NCI-H82 treated with DMSO at 0.1 percent for 48 hours (cell line): ENCODE data around the gene SCGB2B2.
"Not testable (repeated sequence)": the region's sequence is repeated elsewhere in the genome, so short reads cannot be mapped to it uniquely, and the experiment has no call there.

Source experiments
- DNase-seq: peaks from one replicate; lab custom pipeline; 2025; ENCODE audit not compliant: unreplicated experiment; lab: John Stamatoyannopoulos, UW

SCGB2B2 gene

DNA sequence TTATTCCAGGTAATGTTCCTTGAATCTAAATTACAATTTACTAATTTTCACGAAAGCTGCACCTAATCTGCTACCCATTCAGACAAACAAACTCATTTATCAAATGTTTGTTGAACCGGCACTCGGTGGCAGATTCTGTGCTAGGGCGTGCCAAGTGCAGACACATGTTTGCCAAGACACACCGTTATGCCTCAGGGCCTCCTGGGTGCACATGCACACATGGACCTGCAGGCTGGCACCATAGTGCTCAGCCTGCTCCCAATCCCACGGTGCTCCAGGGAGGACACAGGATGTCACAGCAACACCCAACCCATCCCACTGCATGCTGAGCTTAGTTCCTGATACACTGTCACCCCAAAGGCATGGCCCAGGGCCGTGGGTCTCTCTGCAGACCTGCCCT is 7.7 kb downstream of the SCGB2B2 start:
- DNase-seq = no peak

DNA sequence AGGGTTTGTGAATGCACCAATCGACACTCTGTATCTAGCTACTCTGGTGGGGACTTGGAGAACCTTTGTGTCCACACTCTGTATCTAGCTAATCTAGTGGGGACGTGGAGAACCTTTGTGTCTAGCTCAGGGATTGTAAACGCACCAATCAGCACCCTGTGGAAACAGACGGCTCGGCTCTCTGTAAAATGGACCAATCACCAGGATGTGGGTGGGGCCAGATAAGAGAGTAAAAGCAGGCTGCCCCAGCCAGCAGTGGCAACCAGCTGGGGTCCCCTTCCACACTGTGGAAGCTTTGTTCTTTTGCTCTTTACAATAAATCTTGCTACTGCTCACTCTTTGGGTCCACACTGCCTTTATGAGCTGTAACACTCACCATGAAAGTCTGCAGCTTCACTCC is 8.3 kb downstream of the SCGB2B2 start:
- not testable (repeated sequence) for DNase-seq

DNA sequence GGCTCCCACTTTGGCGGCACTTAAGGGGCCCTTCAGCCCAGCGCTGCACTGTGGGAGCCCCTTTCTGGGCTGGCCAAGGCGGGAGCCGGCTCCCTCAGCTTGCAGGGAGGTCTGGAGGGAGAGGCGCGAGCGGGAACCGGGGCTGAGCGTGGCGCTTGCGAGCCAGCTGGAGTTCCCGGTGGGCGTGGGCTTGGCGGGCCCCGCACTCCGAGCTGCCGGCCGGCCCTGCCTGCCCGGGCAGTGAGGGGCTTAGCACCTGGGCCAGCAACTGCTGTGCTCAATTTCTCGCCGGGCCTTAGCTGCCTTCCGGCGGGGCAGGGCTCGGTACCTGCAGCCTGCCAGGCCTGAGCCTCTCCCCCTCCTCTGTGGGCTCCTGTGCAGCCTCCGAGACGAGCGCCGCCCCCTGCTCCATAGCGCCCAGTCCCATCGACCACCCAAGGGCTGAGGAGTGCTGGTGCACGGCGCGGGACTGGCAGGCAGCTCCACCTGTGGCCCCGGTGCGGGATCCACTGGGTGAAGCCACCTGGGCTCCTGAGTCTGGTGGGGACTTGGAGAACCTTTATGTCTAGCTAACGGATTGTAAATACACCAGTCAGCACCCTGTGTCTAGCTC is 8.8 kb downstream of the SCGB2B2 start:
- not testable (repeated sequence) for DNase-seq

DNA sequence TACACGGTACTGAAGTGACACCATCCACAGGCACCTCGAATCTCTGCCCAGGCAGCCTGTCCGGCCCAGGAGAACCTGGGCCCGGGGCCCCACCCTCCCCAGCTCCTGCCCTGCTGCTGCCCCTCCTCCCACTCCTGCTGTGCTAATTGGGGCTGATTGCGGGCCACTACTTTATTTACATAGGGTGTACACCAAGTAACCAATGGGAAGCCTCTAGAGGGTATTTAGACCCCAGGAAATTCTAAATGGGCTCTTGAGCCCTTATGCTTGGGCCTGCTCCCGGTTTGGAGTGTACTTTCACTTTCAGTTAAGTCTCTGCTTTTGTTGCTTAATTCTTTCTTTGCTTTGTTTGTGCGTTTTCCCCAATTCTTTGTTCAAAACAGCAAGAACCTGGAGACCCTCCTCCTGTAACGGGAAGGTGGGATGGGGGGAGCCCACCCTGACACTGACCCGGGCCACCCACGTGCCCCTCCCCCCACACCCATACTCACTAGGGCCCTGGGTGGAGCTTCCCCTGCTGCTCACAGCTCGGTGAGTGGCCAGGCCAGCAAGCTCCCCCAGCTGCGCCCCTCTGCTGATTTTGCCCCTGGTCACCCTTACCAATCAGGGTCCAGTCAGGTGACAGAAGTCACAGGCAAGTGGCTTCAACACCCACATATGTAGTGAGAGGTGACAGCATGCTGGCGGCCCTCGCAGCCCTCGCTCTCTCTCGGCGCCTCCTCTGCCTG is 9.4 kb downstream of the SCGB2B2 start:
- no peak for DNase-seq

DNA sequence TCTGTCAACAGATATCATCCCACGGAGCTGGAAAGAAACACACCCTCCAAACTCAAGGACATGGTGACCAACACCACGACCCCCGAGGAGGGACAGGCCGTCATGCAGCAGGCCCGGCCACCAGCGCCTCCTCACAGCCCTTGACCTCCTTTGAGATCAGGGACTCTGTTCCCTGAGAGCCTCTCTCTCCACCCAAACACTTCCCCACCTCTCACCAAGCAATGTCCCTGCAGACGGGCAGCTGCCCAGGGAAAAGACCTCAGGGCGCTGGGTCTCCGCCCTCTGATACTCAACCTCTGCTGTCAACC is 10.0 kb downstream of the SCGB2B2 start:
- DNase-seq = no peak

DNA sequence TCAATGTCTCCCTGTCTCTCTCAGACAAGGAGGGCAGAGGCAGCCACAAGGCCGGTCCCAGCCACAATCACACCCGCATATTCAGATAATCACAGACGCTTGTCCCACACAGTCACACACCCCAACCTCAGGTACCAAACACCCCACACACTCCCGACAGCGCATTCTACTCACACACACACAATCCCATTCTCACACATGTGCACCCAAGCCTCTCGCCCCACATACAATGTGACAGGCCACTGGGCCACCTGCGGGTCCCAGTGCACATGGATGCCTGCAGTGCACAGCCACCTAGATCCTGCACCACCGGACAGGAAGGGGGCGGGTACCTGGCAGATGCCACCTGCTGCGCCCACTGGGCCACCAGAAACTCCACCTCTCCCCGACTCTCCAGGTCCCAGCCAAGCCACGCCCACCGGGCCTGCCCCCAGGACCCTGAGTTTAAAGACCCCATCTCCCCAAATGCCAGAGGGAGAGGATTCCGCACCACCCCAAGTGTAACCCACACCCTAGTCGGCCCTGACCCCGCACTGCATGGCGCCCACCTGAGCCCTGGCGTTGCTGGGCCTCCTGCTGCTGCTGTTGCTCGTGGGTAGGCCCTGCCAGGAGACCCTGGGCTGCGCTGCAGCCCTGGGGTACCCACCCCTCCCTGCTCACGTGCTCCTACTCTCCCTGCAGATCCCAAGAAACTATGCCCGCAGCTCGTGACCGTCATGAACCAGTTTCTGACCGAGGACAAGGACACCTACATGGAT is 10.6 kb downstream of the SCGB2B2 start:
- no peak for DNase-seq

DNA sequence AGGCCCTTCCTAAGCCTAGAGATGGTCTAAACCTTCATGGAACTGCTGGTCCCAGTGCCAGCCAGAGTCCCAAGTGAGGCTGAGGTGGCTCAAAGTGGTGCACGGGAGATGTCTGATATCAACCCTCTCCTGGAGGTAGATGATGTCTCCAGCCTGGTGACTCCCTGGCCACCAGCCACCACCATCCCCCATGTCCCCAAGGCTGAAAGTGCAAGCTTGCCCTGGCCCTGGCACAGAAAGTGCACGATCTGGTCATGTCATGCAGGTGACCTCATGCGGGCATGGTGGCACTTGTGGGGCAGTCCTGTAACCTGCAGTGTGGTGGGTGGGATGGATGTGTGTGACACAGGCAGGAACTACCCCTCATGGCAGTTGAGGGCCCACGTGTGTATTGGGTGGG is 11.7 kb downstream of the SCGB2B2 start:
- not testable (repeated sequence) for DNase-seq

DNA sequence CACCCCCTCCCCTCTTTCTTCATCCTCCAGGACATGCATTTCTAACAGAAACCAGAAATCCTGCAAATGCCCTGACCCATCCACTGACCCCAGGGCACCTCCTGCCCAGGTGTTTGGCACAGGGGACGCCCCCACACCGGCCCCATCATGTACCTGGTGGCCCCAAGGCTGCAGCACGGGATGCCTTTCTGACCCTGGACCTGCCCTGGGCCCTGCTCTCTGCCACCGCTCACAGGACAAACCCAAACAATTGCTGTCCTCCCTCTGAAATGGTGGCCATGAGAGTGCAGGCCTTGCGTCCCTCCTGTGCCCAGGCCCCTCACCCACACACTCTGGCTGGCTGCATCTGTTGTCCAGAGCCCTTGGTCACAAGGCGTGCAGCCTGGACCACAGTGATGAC is 12.1 kb downstream of the SCGB2B2 start:
- DNase-seq = no peak

DNA sequence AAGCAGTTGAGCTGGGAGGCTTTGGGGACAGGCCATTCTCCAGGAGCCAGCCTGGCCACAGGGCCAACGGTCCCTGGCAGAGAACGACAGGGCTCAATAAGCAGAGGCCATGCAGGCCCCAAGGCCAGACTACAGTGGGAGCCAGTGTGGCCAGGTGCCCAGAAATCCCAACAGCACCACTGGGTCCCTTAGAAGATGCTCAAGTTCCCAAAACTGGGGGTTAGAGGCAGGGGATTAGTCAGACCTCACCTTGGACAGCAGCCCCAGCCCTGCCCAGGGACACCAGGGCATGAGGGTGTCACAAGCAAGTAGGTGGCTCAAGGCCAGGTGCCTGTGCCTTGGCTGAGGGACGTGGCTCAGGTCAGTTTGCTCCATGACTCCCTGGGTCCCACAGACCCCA is 12.8 kb downstream of the SCGB2B2 start:
- no peak for DNase-seq

DNA sequence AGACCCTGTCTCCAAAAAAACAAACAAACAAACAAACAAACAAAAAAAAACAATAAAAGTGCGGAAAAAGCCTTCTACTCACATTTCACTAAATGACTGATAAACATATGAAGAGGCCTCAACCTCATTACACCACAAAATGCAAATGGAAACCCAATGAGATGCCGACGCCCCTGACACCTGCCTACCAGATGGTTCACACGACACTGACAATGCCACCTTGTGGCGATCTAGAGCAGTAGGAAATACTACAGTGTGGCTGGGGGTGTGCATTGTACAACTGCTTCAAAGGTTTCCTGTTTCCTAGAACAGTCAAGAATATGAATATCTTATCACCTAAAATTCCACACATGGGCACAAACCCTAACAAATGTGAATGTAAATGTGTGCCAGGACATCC is 14.0 kb downstream of the SCGB2B2 start:
- DNase-seq = peak; percentile 7

DNA sequence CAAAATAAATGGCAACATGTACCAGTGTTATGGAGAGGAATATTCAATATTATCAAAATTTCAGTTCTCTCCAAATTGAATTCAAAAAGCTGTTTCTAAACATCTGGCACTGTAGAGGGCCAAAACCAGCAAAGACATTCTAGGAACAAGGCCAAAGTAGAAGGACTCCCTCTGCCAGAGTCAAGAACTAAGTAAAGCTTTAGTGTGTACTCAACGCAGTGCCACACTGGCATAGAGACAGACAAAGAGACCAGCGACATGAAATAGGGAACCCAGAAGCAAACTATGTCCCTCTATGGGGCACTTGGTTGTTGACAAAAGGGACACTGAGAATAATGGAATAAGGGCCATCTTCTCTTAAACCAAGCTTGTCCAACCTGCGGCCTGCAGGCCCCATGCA is 15.6 kb downstream of the SCGB2B2 start:
- DNase-seq = no peak

DNA sequence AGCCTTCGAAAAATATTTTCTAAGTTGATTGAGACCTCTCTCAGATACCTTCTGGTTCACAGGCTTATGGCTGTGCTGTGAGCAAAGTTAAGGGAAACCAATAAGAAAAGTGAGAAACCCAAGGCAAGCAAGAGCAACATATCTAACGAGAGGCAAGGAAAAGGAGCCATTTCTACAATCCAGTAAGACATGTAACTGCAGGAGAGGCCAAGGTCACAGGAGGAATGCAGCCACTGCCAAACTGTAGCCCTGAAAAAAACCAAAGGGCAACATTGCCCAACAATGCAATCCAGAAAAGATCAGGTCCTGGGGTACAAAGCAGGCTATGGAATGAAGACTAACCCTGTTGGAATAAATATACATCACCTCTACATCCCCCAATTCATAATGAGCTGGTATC is 21.3 kb downstream of the SCGB2B2 start:
- no peak for DNase-seq

DNA sequence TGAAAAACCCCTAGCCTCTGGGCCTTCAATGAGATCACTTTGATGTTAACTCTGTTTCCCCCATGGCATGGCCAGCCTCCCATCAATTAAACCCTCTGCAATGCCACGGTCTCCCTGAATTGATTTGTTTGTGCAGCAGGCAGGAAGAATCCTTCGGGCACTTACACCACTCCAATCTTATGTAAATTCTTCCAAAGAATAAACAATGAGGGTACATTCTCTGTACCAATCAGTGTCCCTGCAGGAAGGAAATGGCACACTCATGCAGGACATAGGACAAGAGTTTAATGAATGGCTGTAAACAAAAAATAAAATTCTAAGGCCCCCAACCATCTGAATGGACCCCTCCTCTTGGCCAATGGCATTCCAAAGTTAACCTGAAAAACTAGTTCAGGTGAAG is 22.2 kb downstream of the SCGB2B2 start:
- no peak for DNase-seq

DNA sequence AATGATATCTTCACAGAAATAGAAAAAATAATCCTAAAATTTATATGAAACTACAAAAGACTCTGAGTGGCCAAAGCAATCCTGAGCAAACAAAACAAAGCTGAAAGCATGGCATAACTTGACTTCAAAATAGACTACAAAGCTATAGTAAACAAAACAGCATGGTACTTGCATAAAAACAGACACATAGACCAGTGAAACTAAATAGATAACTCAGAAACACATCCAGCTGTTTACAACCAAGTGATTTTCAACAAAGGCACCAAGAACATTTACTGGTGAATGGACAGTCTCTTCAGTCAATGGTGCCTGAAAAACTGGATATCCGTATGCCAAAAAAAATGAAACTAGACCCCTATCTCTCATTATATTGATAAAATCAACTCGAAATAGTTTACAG is 25.2 kb downstream of the SCGB2B2 start:
- no peak for DNase-seq

DNA sequence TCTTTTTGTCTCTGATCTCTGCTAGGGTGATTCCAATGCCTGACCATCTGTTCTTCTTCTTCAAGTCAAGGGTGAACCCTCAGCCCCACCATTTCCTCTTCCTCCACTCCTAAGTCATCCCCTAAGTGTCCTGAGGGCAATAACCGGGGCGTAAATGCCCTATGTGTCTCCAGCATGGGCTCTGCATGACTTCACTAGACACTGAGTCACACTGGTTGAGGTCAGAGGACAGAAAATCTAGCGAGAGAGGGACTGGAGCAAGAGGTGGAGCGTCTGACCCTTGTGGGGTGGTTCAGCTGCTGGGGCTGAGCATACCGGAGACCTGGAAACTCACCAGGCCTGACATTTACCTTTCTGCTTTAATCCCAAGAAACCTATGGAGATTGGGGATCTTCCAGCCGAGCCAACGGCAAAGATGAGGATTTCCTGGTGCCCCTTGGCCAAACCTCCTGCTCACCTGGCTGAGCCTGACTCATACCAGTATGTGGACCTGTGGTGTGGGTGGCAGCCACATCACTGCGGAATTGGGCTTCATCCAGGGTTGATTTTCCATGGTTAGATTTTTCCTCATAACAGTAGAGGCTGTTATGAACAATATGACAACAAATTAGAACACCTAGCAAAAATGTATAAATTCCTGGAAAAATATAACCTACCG is 26.9 kb downstream of the SCGB2B2 start:
- DNase-seq = no peak

DNA sequence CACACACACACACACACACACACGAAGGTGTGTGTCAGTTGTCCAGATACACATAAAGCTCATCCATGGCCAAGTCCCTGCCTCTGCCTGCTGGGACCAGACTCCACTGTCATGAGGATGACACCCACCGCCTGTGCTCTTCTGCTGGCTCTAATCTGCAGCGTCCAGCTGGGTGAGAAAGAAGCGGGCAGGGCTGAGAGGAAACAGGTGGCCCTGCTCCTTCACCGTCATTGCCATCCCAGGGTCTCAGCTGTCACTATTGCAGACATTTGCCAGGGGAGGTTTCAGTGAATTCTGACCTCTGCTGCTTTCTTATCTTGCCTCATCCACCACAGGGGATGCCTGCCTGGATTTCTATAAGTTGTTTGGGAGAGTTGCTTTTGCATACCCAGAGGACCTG is 31.4 kb downstream of the SCGB2B2 start:
- no peak for DNase-seq

DNA sequence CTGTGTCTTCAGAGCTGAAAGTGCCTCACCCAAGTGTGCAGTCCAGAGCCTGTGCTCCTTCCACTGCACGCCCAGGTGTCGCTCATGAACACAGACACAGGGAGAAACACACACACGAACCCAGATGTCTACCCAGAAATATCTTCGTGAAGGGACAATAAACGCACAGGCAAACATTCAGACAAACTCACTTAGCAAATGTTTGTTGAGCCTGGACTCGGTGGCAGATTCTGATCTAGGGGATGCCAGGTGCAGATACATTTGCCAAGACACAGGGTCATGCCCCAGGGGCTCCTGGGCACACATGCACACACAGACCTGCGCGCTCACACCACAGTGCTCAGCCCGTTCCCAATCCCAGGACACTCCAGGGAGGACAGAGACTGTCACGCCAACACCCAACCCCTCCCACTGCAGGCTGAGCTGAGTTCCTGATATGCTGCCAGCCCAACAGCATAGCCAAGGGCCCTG is 31.9 kb downstream of the SCGB2B2 start:
- DNase-seq = no peak

DNA sequence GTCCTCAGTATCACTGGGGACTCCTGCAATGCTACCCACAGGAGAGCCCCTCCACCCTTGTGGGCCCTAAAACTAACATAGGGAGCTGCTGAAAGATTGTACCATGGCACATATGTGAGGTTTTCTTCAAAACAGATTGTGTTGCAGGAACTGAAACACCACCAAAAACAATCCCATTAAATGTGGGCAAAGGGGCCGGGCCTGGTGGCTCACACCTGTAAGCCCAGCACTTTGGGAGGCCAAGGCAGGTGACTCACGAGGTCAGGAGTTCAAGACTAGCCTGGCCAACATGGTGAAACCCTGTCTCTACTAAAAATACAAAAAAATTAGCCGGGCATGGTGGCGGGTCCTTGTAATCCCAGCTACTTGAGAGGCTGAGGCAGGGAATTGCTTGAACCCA is 34.7 kb downstream of the SCGB2B2 start:
- no peak for DNase-seq

DNA sequence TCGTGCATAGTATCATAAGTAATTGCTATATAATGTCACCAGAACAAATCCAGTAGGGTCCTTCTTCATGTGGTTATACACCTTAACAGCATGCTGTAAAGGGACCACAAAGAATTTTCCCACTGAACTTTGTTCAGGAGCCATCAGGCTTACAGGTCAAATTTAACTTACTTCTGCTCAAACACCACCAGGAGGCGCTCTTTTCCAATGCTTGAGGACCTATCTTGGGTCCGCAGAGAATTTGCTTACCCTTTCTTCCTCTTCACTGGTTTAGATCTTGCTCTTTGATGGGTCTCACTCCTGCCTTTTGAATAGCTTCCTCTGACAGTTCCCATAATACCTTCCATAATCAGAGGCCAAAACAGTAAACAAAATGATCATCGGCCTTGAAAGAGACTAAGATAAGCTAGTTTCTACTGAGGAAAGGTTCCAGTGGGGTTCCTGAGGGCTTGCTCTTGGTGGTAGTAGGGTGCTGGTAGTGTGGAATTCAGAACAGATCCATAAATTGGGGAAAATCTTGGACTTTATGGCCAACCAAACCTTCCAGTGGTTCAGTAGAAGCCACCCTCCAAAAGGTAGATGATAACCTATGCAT is 37.4 kb downstream of the SCGB2B2 start:
- DNase-seq = peak; percentile 31

DNA sequence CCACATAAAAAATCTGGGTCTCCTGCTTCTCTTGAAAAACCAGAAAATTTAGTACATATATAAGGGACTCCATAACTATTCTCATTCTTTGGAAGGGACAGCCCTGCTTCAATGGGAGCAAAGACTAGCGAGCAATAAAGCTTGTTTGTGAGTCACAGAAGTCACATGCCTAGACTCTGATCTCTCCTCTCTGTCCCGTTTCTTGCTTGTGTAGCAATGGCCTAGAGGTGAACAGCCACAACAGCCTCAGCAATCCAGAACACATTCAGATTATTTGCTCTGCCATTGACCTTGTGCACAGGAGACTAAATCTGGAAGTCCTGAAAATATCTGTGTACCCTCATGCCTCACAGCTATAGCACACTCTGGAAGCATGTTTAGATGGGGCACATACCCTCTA is 43.2 kb downstream of the SCGB2B2 start:
- no peak for DNase-seq
